HG03520 (cell line): ENCODE data around the gene PRSS57.
"Not testable (repeated sequence)": the region's sequence is repeated elsewhere in the genome, so short reads cannot be mapped to it uniquely, and the experiment has no call there.

Experiments
- ATAC-seq: cut with Tn5 transposase; IDR thresholded peaks from one replicate; pipeline ENCODE4 v1.9.1; 2021; ENCODE audit warnings: mild to moderate bottlenecking, moderate library complexity; ENCODE audit not compliant: unreplicated experiment

The PRSS57 gene

DNA sequence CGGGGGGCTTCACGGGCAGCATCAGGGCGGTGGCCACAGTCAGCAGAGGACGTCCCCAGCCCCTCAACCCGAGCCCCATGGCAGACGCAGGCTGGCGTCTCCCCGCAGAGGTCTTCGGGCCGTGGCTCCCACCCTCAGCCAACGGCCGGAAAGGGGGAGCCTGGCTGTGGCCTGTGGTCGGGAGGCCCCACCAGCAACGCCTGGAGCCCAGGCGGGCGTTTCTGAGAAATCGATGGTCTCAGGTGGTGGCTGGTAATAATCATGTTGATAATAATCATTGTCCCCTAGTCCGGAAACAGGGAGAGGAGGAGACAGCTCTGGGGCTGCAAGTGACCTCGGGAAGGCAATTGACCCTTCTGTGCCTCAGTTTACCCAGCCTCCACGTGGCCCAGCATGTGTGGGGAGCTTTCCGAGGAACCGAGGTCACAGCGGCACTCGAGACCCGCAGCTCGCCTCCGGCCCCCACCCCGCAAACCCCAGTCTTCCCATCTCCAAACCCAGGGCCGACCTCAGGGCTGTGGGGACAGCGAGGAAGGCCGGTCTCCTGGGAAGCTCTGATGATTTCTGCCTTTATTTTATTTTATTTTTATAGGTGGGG is at the start of gene PRSS57:
Gene PRSS57, minus strand, starts transcription at position 101 of the 598 bp plus-strand sequence. Its CDS starts 22 bp downstream, at position 79.
- no peak for ATAC-seq

DNA sequence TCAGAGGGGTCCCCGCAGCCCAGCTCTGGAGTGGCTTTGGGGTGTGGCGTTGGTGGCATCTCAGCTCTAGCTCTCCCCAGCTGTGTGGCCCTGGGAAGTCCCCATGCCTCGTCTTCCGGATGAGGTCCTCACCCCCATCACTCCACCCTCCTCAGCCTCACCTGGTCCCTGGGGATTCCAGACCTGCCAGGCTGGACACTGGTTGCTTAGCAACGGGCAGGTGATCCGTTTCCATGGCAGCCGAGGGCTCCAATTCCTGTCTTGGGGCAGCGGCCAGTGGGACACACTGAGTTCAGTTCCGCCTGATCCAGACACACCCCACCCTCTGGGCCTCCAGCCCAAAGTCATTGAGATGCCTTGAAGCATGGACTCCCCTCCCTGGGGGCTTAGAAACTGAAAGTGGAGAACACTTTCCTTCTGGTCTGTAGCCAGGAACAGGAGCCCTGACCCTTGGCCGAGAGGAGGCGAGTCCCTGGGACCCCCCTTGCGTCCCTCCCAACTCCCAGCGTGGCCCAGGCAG is 48.0 kb upstream of the PRSS57 start:
- no peak for ATAC-seq

DNA sequence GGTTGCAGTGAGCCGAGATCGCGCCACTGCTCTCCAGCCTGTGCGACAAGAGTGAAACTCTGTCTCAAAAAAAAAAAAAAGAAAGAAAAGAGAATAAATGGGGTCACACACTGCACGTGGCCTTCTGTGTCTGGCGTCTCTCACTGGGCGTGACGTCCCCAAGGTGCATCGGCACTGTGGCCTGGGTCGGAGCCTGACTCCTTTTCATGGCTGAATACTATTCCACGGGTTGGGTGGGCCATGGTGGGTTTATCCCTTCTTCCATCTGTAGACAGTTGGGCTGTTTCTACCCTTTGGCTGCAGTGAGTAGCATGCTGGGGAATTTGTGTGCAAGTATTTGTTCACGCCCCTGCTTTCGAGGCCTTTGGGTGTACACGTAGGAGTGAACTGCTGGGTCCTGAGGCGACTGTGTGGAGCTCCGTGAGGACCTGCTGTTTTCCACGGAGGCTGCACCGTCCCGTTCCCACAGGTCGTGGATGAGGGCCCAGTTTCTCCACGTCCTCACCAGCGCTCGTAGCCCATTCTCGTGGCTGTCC is 47.4 kb upstream of the PRSS57 start:
- no peak for ATAC-seq

DNA sequence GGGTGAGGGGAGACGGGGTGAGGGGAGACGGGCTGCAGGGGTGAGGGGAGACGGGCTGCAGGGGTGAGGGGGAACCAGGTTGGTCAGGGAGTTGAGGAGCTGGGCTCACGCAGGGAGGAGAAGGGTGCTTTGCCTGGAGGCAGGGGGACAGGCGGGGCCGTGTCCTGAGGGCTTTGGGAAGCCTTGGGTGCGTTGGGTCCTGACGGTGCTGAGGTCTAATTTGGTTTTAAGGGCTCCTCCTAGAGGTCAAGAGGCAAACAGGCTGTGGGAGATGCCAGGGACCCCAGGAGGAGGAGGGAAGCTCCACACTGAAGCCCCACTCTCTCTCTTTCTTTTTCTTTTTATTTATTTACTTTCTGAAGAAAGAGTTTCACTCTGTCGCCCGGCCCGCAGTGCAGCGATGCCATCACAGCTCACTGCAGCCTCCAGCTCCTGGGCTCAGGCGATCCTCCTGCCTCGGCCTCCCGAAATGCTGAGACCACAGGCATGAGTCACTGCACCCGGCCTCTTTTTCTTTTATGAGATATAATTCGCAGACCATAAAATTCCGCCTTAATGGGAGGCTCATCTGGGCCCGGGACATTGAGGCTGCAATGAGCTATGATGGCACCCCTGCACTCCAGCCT is 46.4 kb upstream of the PRSS57 start:
- ATAC-seq: no peak

DNA sequence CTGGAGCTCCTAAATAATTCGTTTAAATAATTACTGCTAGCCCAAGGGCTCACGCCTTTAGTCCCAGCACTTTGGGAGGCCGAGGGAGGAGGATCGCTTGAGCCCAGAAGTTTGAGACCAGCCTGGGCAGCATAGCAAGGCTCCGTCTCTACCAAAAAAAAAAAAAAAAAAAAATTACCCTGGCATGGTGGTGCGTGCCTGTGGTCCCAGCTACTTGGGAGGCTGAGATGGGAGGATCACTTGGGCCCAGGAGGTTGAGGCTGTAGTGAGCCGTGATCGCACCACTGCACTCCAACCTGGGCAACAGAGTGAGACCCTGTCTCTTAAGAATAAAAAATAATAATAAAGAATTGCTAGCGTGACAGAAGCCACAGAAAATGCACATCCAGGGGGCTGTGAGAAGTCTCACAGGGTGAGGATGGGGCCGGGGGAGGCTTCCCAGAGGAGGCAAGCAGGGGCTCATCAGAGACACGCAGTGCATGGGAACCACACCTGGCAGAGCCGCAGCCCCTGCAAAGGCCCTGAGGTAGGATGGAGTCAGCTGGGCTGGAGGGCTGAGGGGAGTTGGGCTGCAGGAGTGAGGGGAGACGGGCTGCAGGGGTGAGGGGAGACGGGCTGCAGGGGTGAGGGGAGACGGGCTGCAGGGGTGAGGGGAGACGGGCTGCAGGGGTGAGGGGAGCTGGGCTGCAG is 45.7 kb upstream of the PRSS57 start:
- ATAC-seq: not testable (repeated sequence)

DNA sequence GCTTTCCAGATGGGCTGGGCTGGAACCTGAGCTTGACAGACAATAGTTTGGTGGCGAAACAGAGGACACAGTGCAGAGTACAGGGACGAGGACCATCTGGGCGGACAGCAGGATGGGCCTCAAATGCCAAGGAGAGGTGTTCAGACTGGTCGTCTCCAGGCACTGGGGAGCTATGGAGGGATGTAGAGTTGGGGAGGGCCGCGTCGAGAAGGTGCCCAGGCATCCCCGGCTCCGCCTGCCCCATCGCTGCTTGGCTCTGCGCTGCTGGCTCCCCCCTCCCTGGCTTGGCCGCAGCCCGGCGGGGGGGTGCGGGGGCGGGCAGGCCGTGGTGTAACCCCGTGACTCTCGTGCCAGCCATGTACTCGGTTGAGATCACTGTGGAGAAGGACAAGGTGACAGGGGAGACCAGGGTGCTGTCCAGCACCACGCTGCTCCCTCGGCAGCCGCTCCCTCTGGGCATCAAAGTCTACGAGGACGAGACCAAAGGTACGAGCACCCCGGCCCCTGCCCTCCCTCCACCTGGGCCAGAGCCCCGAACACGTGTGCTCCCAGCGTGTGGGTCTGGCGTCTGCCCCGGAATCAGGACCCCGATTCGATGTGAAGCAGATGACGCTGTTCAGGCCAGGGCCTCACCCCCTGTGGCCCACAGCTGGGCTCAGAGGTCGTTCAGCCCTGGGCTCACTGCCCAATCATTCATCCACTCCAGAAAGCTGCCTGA is 44.9 kb upstream of the PRSS57 start:
- no peak for ATAC-seq

DNA sequence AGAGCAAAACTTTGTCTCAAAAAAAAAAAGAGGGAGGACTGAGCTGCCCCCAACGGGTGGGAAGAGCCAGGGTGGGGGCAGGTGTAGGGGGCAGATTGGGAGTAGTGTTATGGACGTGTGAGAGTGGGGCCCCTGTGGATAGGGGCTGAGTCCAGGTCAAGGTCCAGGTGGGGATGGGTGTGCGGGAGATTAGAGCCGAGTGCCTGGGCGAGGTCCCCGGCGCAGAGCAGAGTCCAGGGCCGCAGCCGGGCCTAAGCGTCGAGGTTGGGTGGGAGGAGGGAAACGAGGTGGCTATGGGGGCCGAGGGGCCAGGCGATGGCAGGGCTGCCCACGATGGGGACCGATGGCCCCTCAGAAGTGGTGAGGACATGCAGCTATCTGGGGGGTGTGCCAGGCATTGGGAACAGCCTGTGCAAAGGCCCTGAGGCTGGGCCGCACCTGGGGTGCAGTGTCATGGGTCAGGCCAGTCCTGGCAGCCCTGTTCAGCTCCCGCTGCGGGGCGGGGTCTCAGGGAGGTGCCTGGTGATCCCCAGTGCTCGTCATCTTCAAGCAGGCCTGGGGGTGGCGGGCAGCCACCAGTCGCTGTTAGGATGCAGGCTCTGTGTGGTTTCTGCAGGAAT is 43.4 kb upstream of the PRSS57 start:
- ATAC-seq: no peak

DNA sequence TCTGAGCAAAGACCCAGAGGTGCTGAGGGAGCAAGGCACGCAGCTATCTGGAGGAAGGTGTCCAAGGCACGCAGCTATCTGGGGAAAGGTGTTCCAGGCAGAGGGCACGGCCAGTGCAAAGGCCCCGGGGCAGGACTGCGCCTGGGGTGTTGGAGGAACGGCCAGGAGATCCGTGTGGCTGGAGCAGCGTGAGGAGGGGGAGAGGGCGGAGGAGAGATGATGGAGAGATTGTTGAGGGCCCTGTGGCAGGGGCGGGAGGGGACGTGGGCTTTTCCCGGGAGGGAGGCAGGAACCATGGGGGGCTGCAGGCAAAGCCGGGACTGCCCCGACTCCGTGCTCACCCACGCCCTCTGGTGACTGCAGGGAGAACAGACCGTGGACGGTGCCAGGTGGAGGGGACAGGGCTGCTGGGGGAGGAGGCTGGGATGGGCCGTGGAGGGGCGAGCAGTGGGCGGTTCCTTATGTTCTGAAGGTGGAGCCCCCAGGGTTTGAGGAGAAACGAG is 42.4 kb upstream of the PRSS57 start:
- ATAC-seq: no peak

DNA sequence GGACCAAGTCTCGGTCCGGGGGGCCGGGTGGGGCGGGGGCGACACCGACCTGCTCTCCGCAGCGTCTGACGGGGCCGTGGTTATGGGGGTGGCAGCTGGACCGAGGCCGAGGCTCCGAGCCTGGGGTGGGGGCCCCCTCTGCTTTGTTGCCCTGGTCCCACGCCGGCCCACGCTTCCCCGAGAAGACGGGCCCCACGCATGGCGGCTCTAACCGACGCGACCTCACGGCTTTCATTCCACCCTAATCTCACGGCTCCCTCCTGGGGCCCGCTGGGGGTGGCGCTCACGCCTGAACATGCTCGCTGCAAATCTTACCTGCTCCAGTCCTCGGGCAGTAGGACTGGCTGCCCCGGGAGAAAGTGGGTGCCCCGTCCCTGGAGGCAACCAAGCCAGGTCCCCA is 40.9 kb upstream of the PRSS57 start:
- no peak for ATAC-seq

DNA sequence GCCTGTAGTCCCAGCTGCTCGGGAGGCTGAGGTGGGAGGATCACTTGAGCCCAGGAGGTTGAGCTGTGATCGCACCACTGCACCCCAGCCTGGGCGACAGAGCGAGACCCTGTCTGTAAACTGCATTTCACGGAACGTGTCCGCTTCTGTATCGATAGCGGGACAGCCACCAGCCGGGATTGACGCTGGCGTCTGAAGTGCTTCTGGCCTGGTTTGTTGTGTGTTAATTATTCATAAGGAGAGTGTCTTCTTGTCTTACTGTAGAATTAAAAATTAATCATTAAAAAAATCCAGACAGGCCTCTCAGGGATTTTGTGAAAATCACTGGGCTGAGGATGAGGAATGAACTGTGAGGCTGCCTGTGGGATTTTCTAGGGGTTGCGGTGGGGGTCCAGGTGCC is 39.5 kb upstream of the PRSS57 start:
- ATAC-seq: no peak

DNA sequence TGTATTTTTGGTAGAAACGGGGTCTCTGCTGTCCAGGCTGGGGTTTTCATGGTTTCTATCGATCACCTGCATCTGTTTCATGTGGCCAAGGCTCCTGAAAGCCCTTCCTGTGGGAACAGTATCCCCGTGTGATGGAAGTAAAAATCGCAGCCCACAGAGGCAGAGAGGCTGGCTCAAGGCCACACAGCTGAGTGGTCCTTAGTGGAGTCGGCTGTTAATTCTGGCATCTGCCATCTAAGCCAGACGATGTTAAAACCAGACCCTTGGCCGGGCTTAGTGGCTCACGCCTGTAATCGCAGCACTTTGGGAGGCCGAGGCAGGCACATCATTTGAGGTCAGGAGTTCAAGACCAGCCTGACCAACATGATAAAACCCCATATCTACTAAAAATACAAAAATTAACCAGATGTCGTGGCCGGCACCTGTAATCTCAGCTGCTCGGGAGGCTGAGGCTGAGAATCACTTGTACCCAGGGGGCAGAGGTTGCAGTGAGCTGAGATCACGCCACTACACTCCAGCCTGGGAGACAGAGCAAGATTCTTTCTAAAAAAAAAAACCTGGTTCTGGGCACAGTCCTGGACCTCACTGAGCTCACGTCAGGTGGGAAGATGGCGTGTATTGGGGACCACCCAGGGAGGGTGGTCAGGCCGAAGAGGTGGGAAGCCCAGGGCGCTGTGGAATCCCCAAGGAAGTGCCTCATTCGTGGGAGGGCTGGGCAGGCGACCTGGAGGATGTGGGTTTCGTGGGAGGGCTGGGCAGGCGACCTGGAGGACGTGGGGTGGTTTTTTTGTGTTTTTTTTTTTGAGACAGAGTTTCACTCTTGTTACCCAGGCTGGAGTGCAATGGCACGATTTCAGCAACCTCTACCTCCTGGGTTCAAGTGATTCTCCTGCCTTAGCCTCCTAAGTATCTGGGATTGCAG is 37.2 kb upstream of the PRSS57 start:
- no peak for ATAC-seq

DNA sequence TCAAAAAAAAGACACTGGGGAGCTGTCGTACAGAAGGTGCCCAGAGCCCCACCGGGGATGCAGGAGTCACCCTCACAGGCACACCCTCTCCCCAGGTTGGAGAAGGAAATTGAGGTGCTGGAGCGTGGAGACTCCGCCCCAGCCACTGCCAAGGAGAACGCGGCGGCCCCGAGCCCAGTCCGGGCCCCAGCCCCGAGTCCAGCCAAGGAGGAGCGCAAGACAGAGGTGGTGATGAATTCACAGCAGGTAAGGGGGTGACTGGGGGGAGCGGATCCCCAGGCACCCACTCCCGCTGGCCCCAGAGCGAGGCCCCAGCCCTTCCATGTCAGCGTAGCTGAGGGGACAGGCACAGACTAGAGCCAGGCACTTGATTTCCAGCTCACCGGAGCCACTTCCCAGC is 35.7 kb upstream of the PRSS57 start:
- no peak for ATAC-seq

DNA sequence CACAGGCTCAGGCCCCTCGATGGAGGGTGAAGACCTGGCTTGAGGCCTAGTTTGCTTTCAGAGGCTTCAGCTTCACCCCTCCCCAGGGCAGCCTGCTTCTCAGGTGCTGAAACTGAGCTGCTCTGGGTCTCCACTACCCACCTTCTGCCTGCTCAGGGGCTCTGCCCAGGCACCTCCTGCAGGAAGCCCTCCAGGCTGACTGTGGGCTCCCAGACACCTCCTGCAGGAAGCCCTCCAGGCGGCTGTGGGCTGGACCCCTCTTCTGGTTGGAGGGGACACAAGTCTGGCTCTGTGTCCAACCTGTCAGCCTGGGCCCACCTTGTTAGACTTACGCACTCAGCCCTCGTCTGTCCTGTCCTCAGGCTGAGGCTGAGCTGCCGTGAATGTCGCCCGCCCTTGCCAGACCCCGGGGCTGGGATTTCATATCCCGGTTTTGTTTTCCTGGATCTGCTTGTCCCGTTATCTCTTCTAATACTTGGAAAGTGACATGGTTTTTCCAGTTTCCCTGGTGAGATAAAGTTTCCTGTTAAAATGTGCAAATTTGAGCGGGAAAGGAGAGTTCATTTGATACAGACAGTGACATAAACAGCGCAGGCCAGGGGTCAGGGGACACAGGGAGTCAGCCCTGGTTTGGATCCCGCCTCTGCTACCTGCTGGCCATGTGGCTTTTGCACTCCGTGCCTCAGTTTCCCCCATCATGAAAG is 34.9 kb upstream of the PRSS57 start:
- no peak for ATAC-seq

DNA sequence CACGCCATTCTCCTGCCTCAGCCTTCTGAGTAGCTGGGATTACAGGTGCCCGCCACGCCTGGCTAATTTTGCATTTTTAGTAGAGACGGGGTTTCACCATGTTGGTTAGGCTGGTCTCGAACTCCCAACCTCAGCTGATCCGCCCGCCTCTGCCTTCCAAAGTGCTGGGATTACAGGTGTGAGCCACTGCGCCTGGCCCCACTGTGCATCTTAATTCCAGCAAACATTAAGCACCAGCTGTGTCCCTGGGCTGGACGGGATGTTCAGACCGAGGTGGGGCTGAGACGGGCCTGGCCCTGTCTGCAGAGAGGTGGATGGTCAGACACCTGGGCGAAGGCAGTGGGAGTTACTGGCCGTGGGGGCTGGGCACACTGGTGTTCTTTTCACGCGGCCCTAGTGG is 34.3 kb upstream of the PRSS57 start:
- ATAC-seq: not testable (repeated sequence)

DNA sequence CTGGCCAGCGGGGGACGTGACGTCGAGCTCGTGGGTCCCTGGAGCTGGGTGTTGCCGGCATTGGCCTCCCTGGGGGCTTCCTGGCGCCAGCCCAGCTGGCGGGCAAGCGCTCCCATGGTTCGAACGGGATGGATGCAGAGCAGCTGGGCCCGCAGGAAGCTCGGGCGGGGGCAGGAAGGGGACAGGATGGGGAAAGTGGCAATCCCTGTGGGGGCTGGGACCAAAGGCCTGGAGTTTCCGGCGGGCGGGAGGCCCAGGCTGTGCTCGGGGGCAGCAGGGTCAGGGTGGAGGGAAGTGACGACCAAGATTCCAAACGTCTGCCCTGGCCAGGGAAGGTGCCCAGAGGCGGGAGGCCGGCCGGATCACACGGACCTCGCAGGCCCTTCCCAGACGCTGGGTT is 32.8 kb upstream of the PRSS57 start:
- ATAC-seq: no peak

DNA sequence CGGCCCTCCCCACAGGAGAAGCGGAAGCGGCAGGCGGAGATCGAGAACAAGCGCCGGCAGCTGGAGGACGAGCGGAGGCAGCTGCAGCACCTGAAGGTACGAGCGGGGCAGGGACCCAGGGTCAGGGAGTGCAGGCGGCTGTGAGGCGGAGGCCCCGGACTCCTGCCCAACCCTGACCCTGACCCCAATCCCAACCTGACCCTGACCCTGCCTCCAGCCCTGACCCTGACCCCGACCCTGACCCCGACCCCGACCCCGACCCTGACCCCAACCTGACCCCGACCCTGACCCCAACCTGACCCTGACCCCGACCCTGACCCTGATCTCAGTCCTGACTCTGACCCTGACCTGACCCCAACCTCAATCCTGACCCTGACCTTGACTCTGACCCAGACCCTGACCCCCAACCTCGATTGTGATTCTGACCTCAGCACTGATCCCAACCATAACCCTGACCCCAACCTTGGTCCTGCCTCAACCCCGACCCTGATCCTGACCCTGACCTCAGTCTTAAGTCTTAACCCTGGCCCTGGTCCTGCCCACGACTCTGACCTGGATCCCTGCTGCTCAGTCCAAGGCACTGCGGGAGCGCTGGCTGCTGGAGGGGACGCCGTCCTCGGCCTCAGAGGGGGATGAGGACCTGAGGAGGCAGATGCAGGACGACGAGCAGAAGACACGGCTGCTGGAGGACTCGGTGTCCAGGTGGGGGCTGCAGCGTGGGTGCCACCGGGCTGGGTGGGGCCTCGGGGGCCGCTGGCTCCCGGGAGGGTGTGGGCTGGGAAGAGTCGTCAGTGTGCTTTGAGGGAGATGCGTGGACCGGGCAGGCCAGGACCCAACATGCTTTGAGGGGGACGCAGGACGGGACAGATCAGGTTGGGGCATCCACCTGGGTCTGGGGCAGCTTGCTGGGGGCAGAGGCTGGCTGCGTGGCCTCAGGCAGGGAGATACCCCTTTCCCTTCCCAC is 32.0 kb upstream of the PRSS57 start:
- ATAC-seq: no peak

DNA sequence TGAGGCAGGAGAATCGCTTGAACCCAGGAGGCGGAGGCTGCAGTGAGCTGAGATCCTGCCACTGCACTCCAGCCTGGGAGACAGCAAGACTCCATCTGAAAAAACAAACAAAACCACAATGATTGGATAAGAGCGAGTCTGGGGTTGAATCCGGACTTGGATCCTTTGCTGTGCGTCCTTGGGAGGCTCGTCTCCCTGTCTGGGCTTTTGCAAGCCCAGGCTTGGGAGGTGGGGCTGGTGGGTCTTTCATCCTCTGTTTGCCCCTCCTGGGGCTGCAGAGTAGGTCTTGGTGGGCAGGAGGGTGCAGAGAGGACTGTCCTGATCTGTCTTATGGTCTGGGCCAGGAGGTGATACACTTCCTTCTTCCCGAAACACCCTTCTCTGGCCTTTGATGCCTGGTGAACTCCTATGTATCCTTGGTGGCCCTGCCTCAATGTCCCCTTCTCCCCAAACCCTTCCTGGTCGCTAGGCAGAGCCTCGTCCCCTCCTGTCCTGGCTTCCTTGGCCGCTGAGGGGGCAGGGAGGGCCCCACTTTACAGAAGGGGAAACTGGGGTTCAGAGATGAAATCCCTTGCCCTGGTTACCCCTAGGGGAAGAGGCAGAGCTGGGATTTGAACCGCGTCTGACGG is 30.3 kb upstream of the PRSS57 start:
- ATAC-seq: no peak
